GM12891 (cell line): ENCODE results near the gene ZDHHC15.
"Not testable (repeated sequence)": the region's sequence is repeated elsewhere in the genome, so short reads cannot be mapped to it uniquely, and the experiment has no call there.

Experiments
- POLR2A ChIP-seq: IDR thresholded peaks from 2 replicates; pipeline ENCODE4 v1.6.1; 2011; ENCODE audit warnings: low read depth, low read length, control low read depth
- POLR2AphosphoS5 ChIP-seq: IDR thresholded peaks from 2 replicates; pipeline ENCODE4 v1.6.1; 2011; ENCODE audit warnings: low read depth, low read length, control low read depth
- SPI1 ChIP-seq: IDR thresholded peaks from 2 replicates; pipeline ENCODE4 v1.6.1; 2011; ENCODE audit warnings: low read depth, low read length, control low read depth

DNA sequence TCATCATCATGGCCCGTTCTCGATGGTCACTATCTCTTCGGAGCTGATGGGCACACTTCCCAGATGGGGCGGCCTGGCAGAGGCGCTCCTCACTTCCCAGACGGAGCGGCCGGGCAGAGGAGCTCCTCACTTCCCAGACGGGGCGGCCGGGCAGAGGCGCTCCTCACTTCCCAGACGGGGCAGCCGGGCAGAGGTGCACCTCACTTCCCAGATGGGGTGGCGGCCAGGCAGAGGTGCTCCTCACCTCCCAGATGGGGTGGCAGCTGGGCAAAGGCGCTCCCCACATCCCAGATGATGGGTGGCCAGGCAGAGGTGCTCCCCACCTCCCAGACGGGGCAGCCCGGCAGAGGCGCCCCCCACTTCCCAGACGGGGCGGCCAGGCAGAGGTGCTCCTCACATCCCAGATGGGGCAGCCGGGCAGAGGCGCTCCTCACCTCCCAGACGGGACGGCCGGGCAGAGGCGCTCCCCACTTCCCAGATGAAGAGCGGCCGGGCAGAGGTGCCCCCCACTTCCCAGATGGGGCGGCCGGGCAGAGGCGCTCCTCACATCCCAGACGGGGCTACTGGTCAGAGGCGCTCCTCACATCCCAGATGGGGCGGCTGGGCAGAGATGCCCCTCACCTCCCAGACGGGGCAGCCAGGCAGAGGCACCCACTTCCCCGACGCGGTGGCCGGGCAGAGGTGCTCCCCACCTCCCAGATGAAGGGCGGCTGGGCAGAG is 188.3 kb downstream of the ZDHHC15 start:
- not testable (repeated sequence) for TF ChIP-seq POLR2AphosphoS5, POLR2A, SPI1
